HepG2 (cell line): ENCODE data around the gene NARS2. TPM values are rescaled to one million over a fixed set of nuclear protein-coding genes. Genes with fewer than 3 reads are reported as not detected.

Experiments
- ATAC-seq: fragments of 200-7000 bp; cut with Tn5 transposase; 3 replicates; pipeline ENCODE4 v1.9.1; 2020; ENCODE audit warnings: mild to moderate bottlenecking, moderate library complexity
- BruUV-seq: library from RNA; stranded (reverse); fragments of 400-500 nt; replicated peaks from 2 replicates; lab custom pipeline; 2021; lab: Mats Ljungman, UMichigan
- CTCF ChIA-PET: fragments of 300-600 bp; formaldehyde crosslinking; extraction: SDS; loops from one replicate; lab custom pipeline; 2021; ENCODE audit warnings: low total read pairs, inconsistent platforms, low intra/inter-chr PET ratio; lab: Yijun Ruan, JAX
- POLR2A ChIA-PET: fragments of 350-600 bp; sonication (Branson Sonifier 250); formaldehyde crosslinking; loops from one replicate; lab custom pipeline; 2020; ENCODE audit warnings: antibody characterized with exemption, inconsistent platforms; lab: Yijun Ruan, JAX
- DNase-seq: peaks from one replicate; pipeline ENCODE4 v3.0.0-alpha.2; 2015; ENCODE audit warnings: low spot score
- FAIRE-seq: peaks from 3 replicates; lab custom pipeline; 2011; peaks lifted over from hg19 to GRCh38; lab: Jason Lieb, UNC
- H2AFZ ChIP-seq: one replicate; pipeline ENCODE4 v1.6.1; 2011; ENCODE audit warnings: low read length, inconsistent platforms
- H3K27ac ChIP-seq: fragments of 300-600 bp; 3 replicates; pipeline ENCODE4 v1.8.0; 2011; ENCODE audit warnings: mixed run types, mild to moderate bottlenecking, mixed read lengths, low read length, inconsistent platforms; ENCODE audit not compliant: insufficient read depth; ENCODE audit errors: extremely low read length
- H3K27me3 ChIP-seq, 2 experiments: fragments of 200-600 bp in 1 of 2; 2 replicates in 1 of 2; 3 replicates in 1 of 2; pipeline versions ENCODE4 v1.6.0 to v1.8.0; 2011; ENCODE audit warnings: low read length in 2 of 2, mild to moderate bottlenecking in 2 of 2, moderate library complexity in 2 of 2, inconsistent platforms in 1 of 2; ENCODE audit not compliant: insufficient read depth in 2 of 2, control insufficient read depth in 1 of 2
- H3K36me3 ChIP-seq, 2 experiments: fragments of 200-600 bp in 1 of 2; replicated peaks in 1 of 2; 2 replicates in 1 of 2; 3 replicates in 1 of 2; pipeline versions ENCODE4 v1.5.1 to v1.8.0; 2011; ENCODE audit warnings: low read length in 2 of 2, inconsistent platforms in 1 of 2; ENCODE audit not compliant: insufficient read depth in 2 of 2, control insufficient read depth in 1 of 2
- H3K4me1 ChIP-seq: 2 replicates; pipeline ENCODE4 v1.5.1; 2012; ENCODE audit warnings: low read length, inconsistent platforms; ENCODE audit not compliant: insufficient read depth
- H3K4me2 ChIP-seq: 2 replicates; pipeline ENCODE4 v1.6.0; 2011; ENCODE audit warnings: low read depth, low read length, inconsistent platforms
- H3K4me3 ChIP-seq, 3 experiments: fragments of 200-600 bp in 1 of 3; sonication (generic), shearing (Covaris generic) in 1 of 3; replicated peaks in 1 of 3; 2 replicates each; pipeline ENCODE4 v1.5.1; 2011 to 2016; ENCODE audit warnings: low read length in 3 of 3, inconsistent platforms in 2 of 3, low read depth in 2 of 3, mild to moderate bottlenecking in 2 of 3, control low read depth in 1 of 3, mixed read lengths in 1 of 3; ENCODE audit not compliant: insufficient read depth in 1 of 3
- H3K79me2 ChIP-seq: one replicate; pipeline ENCODE4 v1.6.1; 2011; ENCODE audit warnings: low read length, inconsistent platforms; ENCODE audit not compliant: insufficient read depth
- H3K9ac ChIP-seq: 2 replicates; pipeline ENCODE4 v1.6.0; 2011; ENCODE audit warnings: mild to moderate bottlenecking, low read depth, low read length, inconsistent platforms; ENCODE audit not compliant: insufficient read depth
- H3K9me3 ChIP-seq: 2 replicates; pipeline ENCODE4 v1.5.1; 2012; ENCODE audit warnings: mild to moderate bottlenecking, low read length
- H4K20me1 ChIP-seq: 2 replicates; pipeline ENCODE4 v1.6.0; 2011; ENCODE audit warnings: inconsistent platforms, mild to moderate bottlenecking, low read length, moderate library complexity; ENCODE audit not compliant: insufficient read depth
- DNMT1 ChIP-seq: sonication (generic); formaldehyde crosslinking; IDR thresholded peaks from 2 replicates; pipeline ENCODE4 v1.5.1; 2020; ENCODE audit warnings: mild to moderate bottlenecking, missing genetic modification reagents
- GTF2F1 ChIP-seq: fragments of 150-350 bp; IDR thresholded peaks from 2 replicates; pipeline ENCODE4 v1.6.1; 2014; ENCODE audit warnings: low read length
- PHF5A ChIP-seq: IDR thresholded peaks from one replicate; pipeline ENCODE4 v1.6.1; 2018; ENCODE audit warnings: low read depth, missing genetic modification reagents; ENCODE audit not compliant: unreplicated experiment
- RAD21 ChIP-seq: fragments of 450-650 bp; formaldehyde crosslinking; IDR thresholded peaks from 2 replicates; pipeline ENCODE4 v1.5.0; 2020; ENCODE audit warnings: mild to moderate bottlenecking
- SNAPC2 ChIP-seq: sonication (generic); formaldehyde crosslinking; IDR thresholded peaks from 2 replicates; pipeline ENCODE4 v1.8.1; 2022; ENCODE audit warnings: mild to moderate bottlenecking, missing genetic modification reagents
- STAG1 ChIP-seq: sonication (generic); formaldehyde crosslinking; IDR thresholded peaks from 2 replicates; pipeline ENCODE4 v1.4.0; 2020; ENCODE audit warnings: missing genetic modification reagents
- ZMYM2 ChIP-seq: sonication (generic); formaldehyde crosslinking; IDR thresholded peaks from 2 replicates; pipeline ENCODE4 v1.8.0; 2022; ENCODE audit warnings: mild to moderate bottlenecking, missing genetic modification reagents
- ZNF121 ChIP-seq: sonication (generic); formaldehyde crosslinking; IDR thresholded peaks from 2 replicates; pipeline ENCODE4 v1.5.0; 2020; ENCODE audit warnings: mild to moderate bottlenecking, missing genetic modification reagents
- ZNF205 ChIP-seq: IDR thresholded peaks from 2 replicates; pipeline ENCODE4 v1.6.1; 2018; ENCODE audit warnings: missing biosample characterization, missing genetic modification reagents
- ZNF274 ChIP-seq: sonication (generic); formaldehyde crosslinking; IDR thresholded peaks from 2 replicates; pipeline ENCODE4 v1.5.1; 2020; ENCODE audit warnings: mild to moderate bottlenecking, missing genetic modification reagents
- ZNF292 ChIP-seq: sonication (generic); formaldehyde crosslinking; IDR thresholded peaks from 2 replicates; pipeline ENCODE4 v1.8.1; 2022; ENCODE audit warnings: mild to moderate bottlenecking, low read depth, missing genetic modification reagents, borderline replicate concordance
- ZNF317 ChIP-seq: sonication (generic); formaldehyde crosslinking; IDR thresholded peaks from 2 replicates; pipeline ENCODE4 v1.5.0; 2020; ENCODE audit warnings: mild to moderate bottlenecking, missing genetic modification reagents
- ZNF619 ChIP-seq: sonication (generic); formaldehyde crosslinking; IDR thresholded peaks from 2 replicates; pipeline ENCODE4 v1.4.0; 2020; ENCODE audit warnings: mild to moderate bottlenecking, missing genetic modification reagents
- WGBS: methylation state at CpG from one replicate; pipeline ENCODE4 v1.1.6; 2017; ENCODE audit warnings: low lambda C conversion rate; 5-methylcytosine and 5-hydroxymethylcytosine counted together
- in situ Hi-C: cut with HindIII; loops from 2 replicates; pipeline ENCODE4 v1.10.0; 2017; ENCODE audit warnings: low pct_unique_long_range_greater_than_20kb; ENCODE audit not compliant: extremely low pct_ligation_motif_present
- intact Hi-C: fragments of 100-400 bp; cut with micrococcal nuclease; formaldehyde crosslinking; loops from one replicate; pipeline ENCODE4 v1.10.0; 2022; ENCODE audit not compliant: unreplicated experiment
- polyA plus RNA-seq, 8 experiments: library from polyadenylated mRNA; depleted of rRNA in 3 of 8; stranded (reverse) in 7 of 8; unstranded in 1 of 8; fragments of >200 nt; fragmentation: Illumina TruSeq in 4 of 8; extraction: Trizol in 4 of 8; gene quantifications; 2 replicates each; pipeline versions ENCODE4 v1.2.1 to v1.2.3, GENCODE V29; 2011 to 2016; ENCODE audit warnings: low read depth in 4 of 8, missing spikeins in 1 of 8, mixed read lengths in 1 of 8; ENCODE audit not compliant: insufficient read depth in 1 of 8
- total RNA-seq, 5 experiments: library from RNA; depleted of rRNA; stranded (reverse); fragments of >200 nt; fragmentation: Illumina TruSeq; extraction: Trizol; gene quantifications; 2 replicates each; pipeline ENCODE4 v1.2.3, GENCODE V29; 2016; ENCODE audit warnings: low read depth in 1 of 5
- TF ChIP-seq, protein P1 (sequence below): sonication (generic); formaldehyde crosslinking; IDR thresholded peaks from 2 replicates; pipeline ENCODE4 v1.8.1; 2023; ENCODE audit warnings: missing genetic modification reagents, inconsistent platforms, borderline replicate concordance
- TF ChIP-seq, protein P2 (sequence below): sonication (generic); formaldehyde crosslinking; IDR thresholded peaks from 2 replicates; pipeline ENCODE4 v1.4.0; 2020; ENCODE audit warnings: mild to moderate bottlenecking, missing genetic modification reagents
- TF ChIP-seq, protein P3 (sequence below): sonication (generic); formaldehyde crosslinking; IDR thresholded peaks from 2 replicates; pipeline ENCODE4 v1.5.1; 2020; ENCODE audit warnings: mild to moderate bottlenecking, missing genetic modification reagents

NARS2 gene
- total and polyA plus RNA-seq, 2 of the 13 experiments (the other 11 are each of a cell fraction or from before 2014, with no cell fraction given) = 45.9 to 65.0 TPM

DNA sequence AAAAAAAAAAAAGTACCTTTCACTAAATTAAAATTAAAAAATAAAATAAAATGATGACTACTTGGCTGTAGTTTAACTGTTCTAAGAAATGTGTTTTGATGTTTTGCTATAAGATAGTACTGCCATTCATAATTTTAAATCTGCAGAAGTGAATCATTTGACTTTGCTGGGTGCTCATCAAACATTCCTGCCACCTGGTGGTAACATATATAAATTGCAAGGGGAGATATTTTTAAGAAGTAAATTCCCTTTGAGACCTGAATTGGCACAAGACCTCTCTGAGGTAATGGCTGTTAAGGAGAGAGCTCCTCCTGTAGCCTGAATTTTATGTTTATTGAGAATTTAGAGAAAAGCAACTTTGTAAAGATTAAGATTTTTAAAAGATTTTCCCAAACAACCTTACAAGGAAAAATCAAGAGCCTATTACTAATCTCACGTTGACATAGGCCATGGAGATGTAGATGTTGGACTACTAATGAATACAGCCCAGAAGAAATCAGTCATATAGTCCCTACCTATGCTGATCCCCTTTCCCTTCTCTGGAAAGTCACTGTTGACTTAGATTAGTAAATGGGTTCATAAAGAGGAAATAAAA, 11.9 kb upstream of the NARS2 start (continued):
- TF ChIP-seq, protein P1, sequence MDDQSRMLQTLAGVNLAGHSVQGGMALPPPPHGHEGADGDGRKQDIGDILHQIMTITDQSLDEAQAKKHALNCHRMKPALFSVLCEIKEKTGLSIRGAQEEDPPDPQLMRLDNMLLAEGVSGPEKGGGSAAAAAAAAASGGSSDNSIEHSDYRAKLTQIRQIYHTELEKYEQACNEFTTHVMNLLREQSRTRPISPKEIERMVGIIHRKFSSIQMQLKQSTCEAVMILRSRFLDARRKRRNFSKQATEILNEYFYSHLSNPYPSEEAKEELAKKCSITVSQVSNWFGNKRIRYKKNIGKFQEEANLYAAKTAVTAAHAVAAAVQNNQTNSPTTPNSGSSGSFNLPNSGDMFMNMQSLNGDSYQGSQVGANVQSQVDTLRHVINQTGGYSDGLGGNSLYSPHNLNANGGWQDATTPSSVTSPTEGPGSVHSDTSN (CRISPR knock-in tag) = no peak
- TF ChIP-seq DNMT1 = no peak

DNA sequence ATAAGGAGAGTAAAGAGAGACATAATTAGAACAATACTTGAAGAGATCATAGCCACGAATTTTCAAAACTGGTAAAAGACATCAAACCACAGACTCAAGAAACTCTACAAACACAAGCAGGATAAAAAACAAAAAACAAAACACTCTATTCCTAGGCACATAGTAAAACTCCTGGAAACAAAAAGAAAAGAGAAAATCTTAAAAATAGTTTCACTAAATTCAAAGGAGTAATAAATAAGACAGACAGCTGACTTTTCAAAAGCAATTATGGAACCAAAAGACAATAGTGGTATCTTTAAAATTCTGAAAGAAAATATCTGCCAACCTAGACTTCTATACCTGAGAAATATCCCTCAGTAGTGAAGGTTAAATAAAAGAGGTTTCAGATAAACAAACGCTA, 9.2 kb upstream of the NARS2 start:
- ATAC-seq = no peak
- 19% methylated on average over 2 of the region's 2 CpGs for WGBS

More for the DNA sequence above, 9.2 kb upstream of the NARS2 start:
- no TSS peak for BruUV-seq
- FAIRE-seq (no peak), DNase-seq (no peak)
- no peak overlapping the region for H3K4me3 ChIP-seq
- POLR2A ChIA-PET = no interaction called here
- intact Hi-C loops (no loop called here), in situ Hi-C loops (no loop called here)
- peaks cover 5% of the 10 kb centered on the region; the same call in 1 of the 2 replicates for H3K4me1 ChIP-seq
- H3K4me2 ChIP-seq = no peak overlapping the region
- no peak overlapping the region for H3K27ac ChIP-seq
- H3K9ac ChIP-seq = no peak overlapping the region
- H3K79me2 ChIP-seq = no peaks in the 10 kb centered on the region
- TF ChIP-seq PHF5A (CRISPR knock-in tag) (no peak), ZNF317 (CRISPR knock-in tag) (peak; percentile 100), STAG1 (CRISPR knock-in tag) (no peak), ZNF274 (CRISPR knock-in tag) (no peak), ZNF205 (CRISPR knock-in tag) (no peak), GTF2F1 (no peak), RAD21 (CRISPR knock-in tag) (no peak), ZMYM2 (CRISPR knock-in tag) (no peak), ZNF619 (CRISPR knock-in tag) (no peak), ZNF292 (CRISPR knock-in tag) (no peak), SNAPC2 (no peak), ZNF121 (no peak)
- TF ChIP-seq, protein P2, sequence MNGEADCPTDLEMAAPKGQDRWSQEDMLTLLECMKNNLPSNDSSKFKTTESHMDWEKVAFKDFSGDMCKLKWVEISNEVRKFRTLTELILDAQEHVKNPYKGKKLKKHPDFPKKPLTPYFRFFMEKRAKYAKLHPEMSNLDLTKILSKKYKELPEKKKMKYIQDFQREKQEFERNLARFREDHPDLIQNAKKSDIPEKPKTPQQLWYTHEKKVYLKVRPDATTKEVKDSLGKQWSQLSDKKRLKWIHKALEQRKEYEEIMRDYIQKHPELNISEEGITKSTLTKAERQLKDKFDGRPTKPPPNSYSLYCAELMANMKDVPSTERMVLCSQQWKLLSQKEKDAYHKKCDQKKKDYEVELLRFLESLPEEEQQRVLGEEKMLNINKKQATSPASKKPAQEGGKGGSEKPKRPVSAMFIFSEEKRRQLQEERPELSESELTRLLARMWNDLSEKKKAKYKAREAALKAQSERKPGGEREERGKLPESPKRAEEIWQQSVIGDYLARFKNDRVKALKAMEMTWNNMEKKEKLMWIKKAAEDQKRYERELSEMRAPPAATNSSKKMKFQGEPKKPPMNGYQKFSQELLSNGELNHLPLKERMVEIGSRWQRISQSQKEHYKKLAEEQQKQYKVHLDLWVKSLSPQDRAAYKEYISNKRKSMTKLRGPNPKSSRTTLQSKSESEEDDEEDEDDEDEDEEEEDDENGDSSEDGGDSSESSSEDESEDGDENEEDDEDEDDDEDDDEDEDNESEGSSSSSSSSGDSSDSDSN = no peak
- TF ChIP-seq, protein P3, sequence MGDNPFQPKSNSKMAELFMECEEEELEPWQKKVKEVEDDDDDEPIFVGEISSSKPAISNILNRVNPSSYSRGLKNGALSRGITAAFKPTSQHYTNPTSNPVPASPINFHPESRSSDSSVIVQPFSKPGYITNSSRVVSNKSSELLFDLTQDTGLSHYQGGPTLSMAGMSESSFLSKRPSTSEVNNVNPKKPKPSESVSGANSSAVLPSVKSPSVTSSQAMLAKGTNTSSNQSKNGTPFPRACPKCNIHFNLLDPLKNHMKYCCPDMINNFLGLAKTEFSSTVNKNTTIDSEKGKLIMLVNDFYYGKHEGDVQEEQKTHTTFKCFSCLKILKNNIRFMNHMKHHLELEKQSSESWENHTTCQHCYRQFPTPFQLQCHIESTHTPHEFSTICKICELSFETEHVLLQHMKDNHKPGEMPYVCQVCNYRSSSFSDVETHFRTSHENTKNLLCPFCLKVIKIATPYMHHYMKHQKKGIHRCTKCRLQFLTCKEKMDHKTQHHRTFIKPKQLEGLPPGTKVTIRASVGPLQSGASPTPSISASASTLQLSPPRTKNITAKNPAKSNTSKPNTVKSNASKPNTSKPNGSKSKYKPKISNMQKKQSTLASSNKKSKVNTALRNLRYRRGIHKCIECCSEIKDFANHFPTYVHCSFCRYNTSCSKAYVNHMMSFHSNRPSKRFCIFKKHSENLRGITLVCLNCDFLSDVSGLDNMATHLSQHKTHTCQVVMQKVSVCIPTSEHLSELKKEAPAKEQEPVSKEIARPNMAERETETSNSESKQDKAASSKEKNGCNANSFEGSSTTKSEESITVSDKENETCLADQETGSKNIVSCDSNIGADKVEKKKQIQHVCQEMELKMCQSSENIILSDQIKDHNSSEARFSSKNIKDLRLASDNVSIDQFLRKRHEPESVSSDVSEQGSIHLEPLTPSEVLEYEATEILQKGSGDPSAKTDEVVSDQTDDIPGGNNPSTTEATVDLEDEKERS (CRISPR knock-in tag) = peak; percentile 92
- TF ChIP-seq, all 625 proteins: peak for 2
- H2AFZ ChIP-seq = no peak overlapping the region
- H3K27me3 ChIP-seq = no peaks in the 10 kb centered on the region; a peak in 1 of 5 replicates
- H3K36me3 ChIP-seq = no peaks in the 10 kb centered on the region
- CTCF ChIA-PET = no interaction called here
- H4K20me1 ChIP-seq = no peaks in the 10 kb centered on the region
- peaks cover 22% of the 10 kb centered on the region for H3K9me3 ChIP-seq
